Measurements from ENCODE around the gene ACAA1.
A peak's percentile ranks its signal among the peaks of the same experiment; 100 is the strongest.

Gene ACAA1

GRCh38 chr3:38118421-38119247, 18.3 kb downstream of the ACAA1 start:
- no peak for DNase-seq (ENCODE audit: low read depth)

- peak; percentile 66 for DNase-seq (ENCODE audit: low read depth)
Measured at GRCh38 chr3:38117748-38118420, 19.0 kb downstream of the ACAA1 start.

- DNase-seq (ENCODE audit: low read depth) = no peak
Measured at GRCh38 chr3:38117163-38117716, 19.7 kb downstream of the ACAA1 start.

DNA sequence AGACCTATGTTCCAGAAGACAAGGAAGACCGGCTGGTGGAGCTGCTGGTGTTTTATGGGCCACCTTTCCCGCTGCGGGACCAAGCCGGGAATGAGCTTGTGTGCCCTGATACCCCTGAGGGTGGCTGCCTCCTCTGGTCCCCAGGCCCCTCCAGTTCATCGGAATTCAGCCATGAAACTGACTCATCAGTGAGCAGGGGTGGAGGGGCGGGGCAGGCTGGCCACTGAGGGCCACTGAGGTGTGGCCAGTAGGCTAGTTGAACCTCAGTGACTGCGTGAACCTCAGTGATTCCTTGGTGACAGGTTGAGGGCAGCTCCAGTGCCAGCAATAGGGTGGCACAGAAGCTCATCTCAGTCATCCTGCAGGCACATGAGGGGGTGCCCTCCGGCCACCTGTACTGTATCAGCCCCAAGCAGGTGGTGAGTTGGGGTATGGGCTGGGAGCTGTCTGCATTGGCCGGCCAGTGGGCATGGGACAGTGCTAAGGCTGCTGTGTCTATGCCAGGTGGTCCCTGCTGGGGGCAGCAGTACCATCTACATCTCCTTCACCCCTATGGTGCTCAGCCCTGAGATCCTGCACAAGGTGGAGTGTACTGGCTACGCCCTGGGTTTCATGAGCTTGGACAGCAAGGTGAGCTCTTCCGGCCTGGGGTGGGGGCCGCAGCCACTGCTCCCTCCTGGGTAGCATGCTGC, 20.3 kb downstream of the ACAA1 start:
- DNase-seq (ENCODE audit: low read depth) = no peak

DNA sequence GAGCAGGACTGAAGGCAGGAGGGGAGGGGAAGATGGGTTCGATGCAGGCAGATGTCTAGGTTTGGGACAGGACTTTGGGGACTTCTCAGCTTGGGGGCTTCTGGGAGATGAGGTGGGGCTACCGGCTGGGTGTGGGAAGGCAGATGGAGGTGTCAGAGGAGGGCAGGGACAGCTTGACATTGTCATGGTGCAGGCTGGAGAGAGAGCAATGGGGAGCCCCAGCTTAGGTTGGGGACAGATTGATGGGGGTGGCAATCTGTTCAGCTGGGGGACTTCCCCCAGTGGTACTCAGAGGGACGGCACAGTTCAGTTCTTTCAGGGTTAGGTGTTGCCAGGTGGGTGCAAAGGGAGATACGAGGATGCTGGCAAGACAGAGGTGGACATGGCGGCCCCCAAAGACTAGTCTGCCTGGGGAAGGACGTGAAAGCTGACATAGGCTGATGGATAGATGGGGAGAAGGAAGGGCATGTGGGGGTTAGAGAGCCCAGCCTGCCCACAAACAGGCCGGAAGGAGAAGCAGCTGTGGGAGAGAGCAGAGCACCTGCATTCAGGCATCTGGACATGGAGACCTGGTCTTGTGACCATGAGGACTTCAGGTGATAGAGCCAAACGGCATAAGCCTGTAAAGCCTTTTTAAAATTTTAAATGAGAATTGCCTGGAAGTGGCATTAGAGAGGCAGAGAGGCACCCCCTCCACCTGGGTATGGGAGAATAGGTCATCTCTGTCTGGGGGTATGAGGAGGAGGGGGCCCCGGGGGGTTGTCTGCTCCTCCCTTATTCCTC, 21.1 kb downstream of the ACAA1 start:
- DNase-seq (ENCODE audit: low read depth) = no peak

GRCh38 chr3:38114875-38115644, 21.9 kb downstream of the ACAA1 start:
- no peak for DNase-seq (ENCODE audit: low read depth)

DNA sequence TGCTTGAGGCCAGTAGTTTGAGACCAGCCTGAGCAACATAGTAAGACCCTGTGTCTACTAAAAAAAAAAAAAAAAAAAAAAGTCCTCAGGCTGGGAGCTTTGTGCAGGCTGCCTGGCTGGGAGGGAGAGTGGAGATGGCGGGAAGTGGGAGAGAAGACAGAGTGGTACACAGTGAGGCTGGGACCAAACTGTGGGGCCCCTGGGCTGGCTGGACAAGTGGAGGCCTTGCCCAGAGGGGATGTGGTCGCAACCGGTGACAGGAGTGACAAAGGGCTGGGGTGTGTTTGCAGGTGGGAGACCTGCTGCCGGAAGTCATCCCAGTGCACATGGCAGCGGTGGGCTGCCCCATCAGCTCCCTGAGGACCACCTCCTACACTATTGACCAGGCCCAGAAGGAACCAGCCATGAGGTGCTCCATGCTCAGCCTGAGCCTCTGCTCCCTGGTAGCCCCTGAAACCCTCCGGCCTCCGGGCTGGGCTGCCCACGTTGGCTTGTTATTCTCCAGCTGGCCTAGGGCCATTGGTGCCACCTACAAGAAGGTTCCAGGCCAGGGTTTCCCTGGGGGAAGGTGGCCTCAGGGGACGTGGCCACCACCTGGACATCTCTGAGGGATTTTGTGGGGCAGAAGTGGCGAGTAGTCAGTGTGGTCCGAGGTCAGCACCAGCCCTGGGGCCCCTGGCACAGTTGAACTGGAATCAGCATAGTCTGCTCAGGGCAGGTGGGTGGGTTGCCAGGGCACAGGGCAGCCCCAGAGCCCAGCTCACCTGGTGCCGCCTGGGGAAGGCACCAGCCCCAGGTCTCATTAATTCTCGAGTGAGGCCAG, 22.7 kb downstream of the ACAA1 start:
- DNase-seq (ENCODE audit: low read depth) = no peak

DNA sequence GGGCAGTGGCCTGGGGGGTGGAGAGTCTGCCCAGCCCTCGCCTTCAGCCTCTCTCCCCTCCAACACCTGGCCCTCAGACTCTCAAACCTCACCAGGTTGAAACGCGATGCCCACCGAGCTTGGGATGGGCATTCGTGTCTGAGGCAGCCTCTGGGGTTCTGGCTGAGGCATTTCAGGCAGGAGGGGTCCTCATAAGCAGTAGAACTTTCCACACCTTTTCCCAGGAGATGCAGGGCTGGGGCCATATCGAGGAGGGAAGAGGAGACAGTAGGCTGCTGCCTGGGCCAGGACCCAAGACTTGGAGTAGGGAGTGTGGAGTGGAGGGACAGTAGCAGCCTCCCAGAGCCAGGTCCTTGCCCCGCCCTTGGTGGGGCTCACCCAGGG, 24.6 kb downstream of the ACAA1 start:
- DNase-seq (ENCODE audit: low read depth) = no peak

DNA sequence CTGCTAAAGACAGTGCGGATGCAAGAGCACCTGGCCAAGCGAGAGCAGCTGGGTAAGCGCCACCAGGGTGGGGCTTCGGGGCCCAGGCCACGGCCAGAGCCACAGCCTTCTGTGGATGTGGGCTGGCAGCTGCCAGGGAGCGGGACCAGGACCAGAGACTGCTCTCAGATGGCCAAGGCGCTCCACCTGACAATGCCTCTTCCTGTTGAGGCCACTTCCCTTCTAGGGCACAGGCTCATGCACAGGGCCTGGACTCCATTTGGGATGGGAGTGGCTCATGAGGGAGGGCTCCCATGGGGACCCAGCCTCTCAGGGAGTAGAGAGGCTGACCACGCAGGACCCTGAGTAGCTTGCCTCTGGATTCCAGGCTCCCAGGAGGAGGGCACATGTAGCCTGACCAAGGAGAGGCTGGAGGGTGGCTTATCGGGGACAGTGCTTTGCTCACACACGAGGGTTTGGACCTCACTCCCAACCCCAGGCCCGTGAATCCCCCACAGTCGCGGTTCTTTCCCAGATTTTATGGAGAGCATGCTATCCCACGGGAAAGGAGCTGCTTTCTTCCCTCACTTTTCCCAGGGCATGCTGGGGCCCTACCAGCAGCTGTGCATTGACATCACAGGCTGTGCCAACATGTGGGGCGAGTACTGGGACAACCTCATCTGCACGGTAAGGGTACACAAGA, 25.1 kb downstream of the ACAA1 start:
- DNase-seq (ENCODE audit: low read depth) = no peak

GRCh38 chr3:38111201-38111600, 25.7 kb downstream of the ACAA1 start:
- no peak for DNase-seq (ENCODE audit: low read depth)

DNA sequence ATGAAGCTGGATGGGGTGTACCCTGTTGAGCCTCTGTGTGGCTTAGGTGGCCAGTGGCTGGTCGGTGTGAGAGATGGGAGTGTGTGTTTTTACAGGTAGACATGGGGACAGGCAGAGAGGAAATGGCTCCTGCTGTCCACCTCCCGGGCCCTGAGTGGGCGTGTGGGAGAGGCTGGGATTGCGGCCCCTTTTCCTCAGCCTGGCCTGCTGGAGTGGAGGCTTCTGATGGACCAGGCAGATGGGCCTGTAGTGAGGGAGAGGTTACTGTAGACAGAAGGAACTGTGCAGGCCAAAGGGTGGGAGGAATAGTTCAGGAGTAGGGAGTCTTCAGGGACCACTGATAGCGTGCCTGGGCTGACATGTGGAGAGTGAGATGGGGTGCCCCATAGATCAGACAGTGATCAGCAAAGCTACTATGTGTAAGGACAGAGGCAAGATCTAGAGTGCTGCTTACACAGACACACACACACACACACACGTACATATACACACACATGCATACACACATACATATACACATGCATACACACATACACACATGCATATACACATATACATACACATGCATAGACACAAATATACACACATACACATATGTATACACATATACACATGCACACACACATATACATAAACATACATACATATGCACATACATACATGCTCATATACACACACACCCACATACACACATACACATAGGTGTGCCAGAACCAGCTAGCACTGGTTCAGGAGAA, 26.4 kb downstream of the ACAA1 start:
- DNase-seq (ENCODE audit: low read depth) = no peak

GRCh38 chr3:38109580-38110313, 27.2 kb downstream of the ACAA1 start:
- no peak for DNase-seq (ENCODE audit: low read depth)

- DNase-seq (ENCODE audit: low read depth) = no peak
Measured at GRCh38 chr3:38108649-38109579, 28.0 kb downstream of the ACAA1 start.

GRCh38 chr3:38107911-38108648, 28.8 kb downstream of the ACAA1 start:
- DNase-seq (ENCODE audit: low read depth) = no peak

GRCh38 chr3:38105525-38105924, 31.4 kb downstream of the ACAA1 start:
- DNase-seq (ENCODE audit: low read depth) = no peak

- no peak for DNase-seq (ENCODE audit: low read depth)
Measured at GRCh38 chr3:38102444-38102814, 34.5 kb downstream of the ACAA1 start.
